ENCODE data around the gene OCRL. TPM values are rescaled to one million over a fixed set of nuclear protein-coding genes. Genes with fewer than 3 reads are reported as not detected.

OCRL gene
- total RNA-seq, 2 donors from 2014 or later = 16.7 to 77.1 TPM

- WGBS = 93% methylated on average over 3 of the region's 3 CpGs
- intact Hi-C loops (cut with DNase I) = no loop called here
- TF ChIP-seq POLR2A (IDR thresholded peaks at IDR 0.05) (no peak), POLR2AphosphoS5 (IDR thresholded peaks at IDR 0.05) (no peak), CTCF (IDR thresholded peaks at IDR 0.05) (no peak)
- Histone ChIP-seq H3K4me1 (replicated peaks) (no peaks in the 10 kb centered on the region), H3K27ac (no peak overlapping the region), H3K4me3 (no peak overlapping the region), H3K9me3 (no peaks in the 10 kb centered on the region), H3K27me3 (replicated peaks; ENCODE audit: insufficient read depth) (no peaks in the 10 kb centered on the region), H3K36me3 (no peaks in the 10 kb centered on the region)
- DNase-seq (ENCODE audit: low spot score) = no peak
Observed at GRCh38 chrX:129524250-129524850, 15.7 kb upstream of the OCRL start.

- 47% methylated on average over 4 of the region's 4 CpGs for WGBS
- no peaks in the 10 kb centered on the region for H3K4me1 ChIP-seq (replicated peaks)
- intact Hi-C loops (cut with DNase I) = no loop called here
- TF ChIP-seq CTCF (IDR thresholded peaks at IDR 0.05) (no peak), POLR2A (IDR thresholded peaks at IDR 0.05) (no peak), POLR2AphosphoS5 (IDR thresholded peaks at IDR 0.05) (no peak)
- no peak overlapping the region for H3K4me3 ChIP-seq
- no peaks in the 10 kb centered on the region for H3K36me3 ChIP-seq
- DNase-seq (ENCODE audit: low spot score) = no peak
- no peaks in the 10 kb centered on the region for H3K9me3 ChIP-seq
- no peak overlapping the region for H3K27ac ChIP-seq
- H3K27me3 ChIP-seq (replicated peaks; ENCODE audit: insufficient read depth) = no peaks in the 10 kb centered on the region
Observed at GRCh38 chrX:129525162-129525561, 14.9 kb upstream of the OCRL start.

- Histone ChIP-seq H3K9me3 (no peaks in the 10 kb centered on the region), H3K27me3 (replicated peaks; ENCODE audit: insufficient read depth) (no peaks in the 10 kb centered on the region), H3K4me1 (replicated peaks) (no peaks in the 10 kb centered on the region), H3K4me3 (no peak overlapping the region), H3K36me3 (no peaks in the 10 kb centered on the region), H3K27ac (no peak overlapping the region)
- no peak for TF ChIP-seq POLR2AphosphoS5 (IDR thresholded peaks at IDR 0.05)
- no peak for TF ChIP-seq CTCF (IDR thresholded peaks at IDR 0.05)
- no peak for TF ChIP-seq POLR2A (IDR thresholded peaks at IDR 0.05)
- no peak for DNase-seq (ENCODE audit: low spot score)
- 70% methylated on average over 3 of the region's 3 CpGs for WGBS
- intact Hi-C loops (cut with DNase I) = no loop called here
Observed at GRCh38 chrX:129525896-129526295, 14.2 kb upstream of the OCRL start.

GRCh38 chrX:129529685-129530281 is 10.3 kb upstream of the OCRL start:
- H3K27me3 ChIP-seq (replicated peaks; ENCODE audit: insufficient read depth) = no peaks in the 10 kb centered on the region
- H3K4me3 ChIP-seq = no peak overlapping the region
- no peak overlapping the region for H3K27ac ChIP-seq
- DNase-seq (ENCODE audit: low spot score) = no peak
- no peaks in the 10 kb centered on the region for H3K9me3 ChIP-seq
- TF ChIP-seq CTCF (IDR thresholded peaks at IDR 0.05) = no peak
- no peak for TF ChIP-seq POLR2AphosphoS5 (IDR thresholded peaks at IDR 0.05)
- no peak for TF ChIP-seq POLR2A (IDR thresholded peaks at IDR 0.05)
- WGBS = 18% methylated on average over 4 of the region's 4 CpGs
- intact Hi-C loops (cut with DNase I) = no loop called here
- no peaks in the 10 kb centered on the region for H3K36me3 ChIP-seq
- H3K4me1 ChIP-seq (replicated peaks) = no peaks in the 10 kb centered on the region

GRCh38 chrX:129530410-129530809 is 9.6 kb upstream of the OCRL start:
- no peak for DNase-seq (ENCODE audit: low spot score)
- no peaks in the 10 kb centered on the region for H3K36me3 ChIP-seq
- no peaks in the 10 kb centered on the region for H3K27me3 ChIP-seq (replicated peaks; ENCODE audit: insufficient read depth)
- H3K4me1 ChIP-seq (replicated peaks) = no peaks in the 10 kb centered on the region
- H3K4me3 ChIP-seq = no peak overlapping the region
- TF ChIP-seq POLR2A (IDR thresholded peaks at IDR 0.05) (no peak), POLR2AphosphoS5 (IDR thresholded peaks at IDR 0.05) (no peak), CTCF (IDR thresholded peaks at IDR 0.05) (no peak)
- H3K27ac ChIP-seq = no peak overlapping the region
- H3K9me3 ChIP-seq = no peaks in the 10 kb centered on the region
- WGBS = 78% methylated on average over 5 of the region's 5 CpGs
- intact Hi-C loops (cut with DNase I) = no loop called here

All from prostate gland (tissue), 2 donors.